Ramos (cell line): ENCODE results near the gene WFIKKN1.

Experiments
- in situ Hi-C: fragments of 300-500 bp; cut with MboI; formaldehyde crosslinking; loops from one replicate; pipeline ENCODE4 v1.14.3; 2022; ENCODE audit warnings: low sequenced_read_pairs; ENCODE audit not compliant: unreplicated experiment

The WFIKKN1 gene

DNA sequence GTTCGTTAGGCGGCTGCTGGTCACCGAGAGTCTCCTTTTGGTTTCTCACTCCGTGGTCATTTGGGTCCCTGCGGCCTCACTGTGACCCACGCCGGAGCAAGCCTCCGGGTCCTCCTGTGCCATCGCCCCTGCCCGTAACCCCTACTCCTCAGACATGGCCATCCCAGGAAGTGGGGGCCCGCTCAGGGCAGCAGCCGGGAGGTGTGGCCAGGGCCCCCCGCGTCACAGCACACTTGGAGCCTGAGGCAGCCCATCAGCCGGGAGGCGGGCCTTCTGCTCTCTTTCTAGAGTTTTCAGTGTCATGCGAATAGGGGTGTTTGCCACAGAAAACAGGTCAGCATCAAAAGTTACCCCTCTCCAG lies 7.9 kb upstream of the WFIKKN1 start:
- in situ Hi-C loops = no loop called here

DNA sequence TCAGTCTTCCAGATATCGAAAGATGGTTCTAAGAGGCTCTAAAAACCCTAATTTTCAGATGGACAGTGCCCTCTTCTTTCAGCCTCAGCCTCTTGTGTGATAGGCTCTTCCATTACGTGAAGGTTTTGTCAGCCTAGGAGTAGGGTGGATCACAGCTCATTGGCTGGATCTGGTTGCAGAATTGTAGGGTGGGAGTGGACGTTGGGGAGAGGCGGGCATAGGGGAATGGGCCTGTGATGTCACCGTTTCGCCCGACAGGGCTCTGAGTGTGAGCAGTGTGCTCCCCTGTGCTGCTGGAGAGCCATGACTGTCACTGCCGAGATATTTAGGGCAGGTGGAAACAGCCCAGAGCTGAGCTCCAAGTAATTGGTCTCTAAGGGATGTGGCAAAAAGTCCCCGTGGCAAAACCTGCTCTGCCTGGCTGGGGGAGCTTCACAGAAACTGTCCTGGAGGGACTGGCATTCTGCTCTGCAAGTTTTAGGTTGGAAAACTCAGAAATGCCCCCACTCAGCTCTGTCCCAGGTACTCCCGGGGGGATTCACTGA lies 6.2 kb upstream of the WFIKKN1 start:
- in situ Hi-C loops = no loop called here

DNA sequence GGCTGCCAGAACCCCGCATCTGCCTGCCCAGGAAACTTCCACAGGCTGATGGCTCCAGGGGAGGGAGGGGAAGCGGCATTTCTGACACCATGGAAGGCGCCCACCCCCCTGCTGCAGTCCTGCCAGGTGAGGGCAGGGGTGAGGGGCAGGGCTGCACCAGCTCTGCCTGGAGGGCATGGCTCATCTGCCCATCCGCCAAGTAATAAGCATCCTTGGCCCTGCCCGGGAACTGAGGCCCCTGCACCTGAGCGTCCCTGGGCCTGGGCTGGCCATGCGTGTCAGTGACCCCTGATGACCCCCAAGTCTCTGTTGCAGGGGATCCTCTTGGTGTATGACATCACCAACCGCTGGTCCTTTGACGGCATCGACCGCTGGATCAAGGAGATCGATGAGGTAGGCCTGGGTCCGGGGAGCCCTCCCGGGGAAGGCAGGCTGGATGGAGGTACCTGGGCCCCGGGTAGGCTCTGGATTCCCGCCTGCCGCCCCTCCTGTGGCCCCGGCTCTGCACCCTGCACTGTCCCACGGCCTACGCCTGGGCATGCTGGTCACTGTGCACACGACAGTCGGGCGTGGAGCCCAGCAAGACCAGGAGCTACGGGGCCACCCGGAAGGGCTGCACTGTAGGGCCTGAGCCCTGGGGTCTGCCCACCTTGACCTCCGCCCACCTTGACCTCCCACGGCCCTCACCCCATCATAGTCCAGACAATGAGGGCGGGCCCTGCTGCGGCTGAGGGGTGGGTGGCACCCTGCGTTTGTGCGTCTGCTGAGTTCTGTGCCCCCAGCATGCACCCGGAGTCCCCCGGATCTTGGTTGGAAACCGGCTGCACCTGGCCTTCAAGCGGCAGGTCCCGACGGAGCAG lies 5.4 kb upstream of the WFIKKN1 start:
- in situ Hi-C loops = no loop called here

DNA sequence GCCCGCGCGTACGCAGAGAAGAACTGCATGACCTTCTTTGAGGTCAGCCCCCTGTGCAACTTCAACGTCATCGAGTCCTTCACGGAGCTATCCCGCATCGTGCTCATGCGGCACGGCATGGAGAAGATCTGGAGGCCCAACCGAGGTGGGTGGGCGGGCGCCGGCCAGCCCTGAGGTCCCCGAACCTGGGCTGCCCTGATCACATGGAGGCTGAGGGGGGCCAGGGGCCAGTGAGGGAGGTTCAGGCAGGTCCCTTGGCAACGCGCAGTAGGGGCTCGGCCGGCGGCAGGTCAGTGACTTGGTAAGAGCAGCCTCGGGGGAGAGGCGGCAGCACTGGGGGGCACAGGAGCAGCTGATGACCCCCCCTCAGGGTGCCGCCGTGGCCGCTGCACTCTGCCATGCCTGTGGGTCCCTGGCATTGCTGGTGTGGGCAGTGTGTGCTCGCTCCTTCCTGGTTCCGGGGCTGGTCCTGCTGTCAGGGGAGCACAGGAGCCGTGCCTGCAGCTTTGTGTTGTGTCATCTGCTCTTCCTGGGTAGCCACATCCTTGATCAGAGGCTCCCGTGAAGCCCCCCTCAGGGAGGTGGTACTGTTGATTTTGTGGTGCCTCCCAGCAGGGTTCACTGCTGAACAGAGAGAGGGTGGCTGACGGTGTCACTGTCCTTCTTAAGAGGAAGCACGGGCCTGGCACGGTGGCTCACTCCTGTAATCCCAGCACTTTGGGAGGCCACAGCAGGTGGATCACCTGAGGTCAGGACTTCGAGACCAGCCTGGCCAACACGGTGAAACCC lies 4.6 kb upstream of the WFIKKN1 start:
- in situ Hi-C loops = no loop called here

DNA sequence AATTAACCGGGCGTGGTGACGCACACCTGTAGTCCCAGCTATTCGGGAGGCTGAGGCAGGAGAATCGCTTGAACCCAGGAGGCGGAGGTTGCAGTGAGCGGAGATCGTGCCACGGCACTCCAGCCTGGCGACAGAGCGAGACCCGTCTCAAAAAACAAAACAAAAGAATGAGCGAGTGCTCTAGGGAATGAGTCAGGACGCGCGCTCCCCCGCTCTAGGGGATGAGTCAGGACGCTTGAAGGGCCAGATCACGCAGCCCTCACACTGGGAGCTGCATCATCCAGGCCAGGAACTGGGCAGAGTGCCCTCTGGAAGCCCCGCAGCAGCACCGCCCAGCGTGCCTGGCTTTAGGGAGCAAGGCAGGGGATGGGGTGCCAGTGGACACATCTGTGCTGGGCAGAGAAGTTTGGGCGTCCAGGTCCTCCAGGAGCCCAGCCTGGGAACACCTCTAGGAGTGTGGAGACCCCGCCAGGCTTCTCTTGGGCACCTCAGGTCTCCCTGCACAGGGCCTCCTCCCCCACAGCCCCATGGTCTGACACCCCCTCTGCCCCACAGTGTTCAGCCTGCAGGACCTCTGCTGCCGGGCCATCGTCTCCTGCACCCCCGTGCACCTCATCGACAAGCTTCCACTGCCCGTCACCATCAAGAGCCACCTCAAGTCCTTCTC lies 3.9 kb upstream of the WFIKKN1 start:
- in situ Hi-C loops = no loop called here

DNA sequence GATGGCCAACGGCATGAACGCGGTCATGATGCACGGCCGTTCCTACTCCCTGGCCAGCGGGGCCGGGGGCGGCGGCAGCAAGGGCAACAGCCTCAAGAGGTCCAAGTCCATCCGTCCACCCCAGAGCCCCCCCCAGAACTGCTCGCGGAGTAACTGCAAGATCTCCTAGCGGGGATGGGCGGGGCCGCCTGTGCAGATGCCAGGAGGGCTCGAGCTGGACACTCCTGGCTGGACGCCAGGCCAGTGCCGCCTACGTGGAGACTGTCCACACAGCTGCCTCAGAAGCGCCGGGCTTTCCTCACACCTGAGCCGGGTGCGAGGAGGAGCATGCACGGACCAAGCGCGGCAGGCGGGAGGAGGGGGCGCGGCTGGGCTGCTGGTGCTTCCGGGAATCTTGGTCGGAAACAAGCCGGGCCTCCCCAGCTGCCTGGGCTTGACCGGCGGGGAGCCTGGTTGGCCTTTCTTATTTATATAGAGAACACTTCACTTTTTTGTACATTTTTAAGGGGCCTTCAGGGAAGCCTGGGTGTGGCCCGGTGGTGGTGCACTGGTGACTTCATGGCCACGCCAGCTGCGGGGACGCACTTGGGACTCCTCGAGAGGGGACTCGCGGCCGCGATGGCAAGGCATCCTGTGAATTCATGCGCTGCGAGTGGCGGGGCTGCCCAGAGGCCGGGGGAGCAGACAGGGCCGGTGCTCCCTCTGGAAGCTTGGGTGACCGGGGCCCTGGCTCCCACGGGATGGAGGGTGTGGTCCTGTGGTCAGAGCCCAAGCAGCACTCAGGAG lies 3.1 kb upstream of the WFIKKN1 start:
- in situ Hi-C loops = no loop called here

DNA sequence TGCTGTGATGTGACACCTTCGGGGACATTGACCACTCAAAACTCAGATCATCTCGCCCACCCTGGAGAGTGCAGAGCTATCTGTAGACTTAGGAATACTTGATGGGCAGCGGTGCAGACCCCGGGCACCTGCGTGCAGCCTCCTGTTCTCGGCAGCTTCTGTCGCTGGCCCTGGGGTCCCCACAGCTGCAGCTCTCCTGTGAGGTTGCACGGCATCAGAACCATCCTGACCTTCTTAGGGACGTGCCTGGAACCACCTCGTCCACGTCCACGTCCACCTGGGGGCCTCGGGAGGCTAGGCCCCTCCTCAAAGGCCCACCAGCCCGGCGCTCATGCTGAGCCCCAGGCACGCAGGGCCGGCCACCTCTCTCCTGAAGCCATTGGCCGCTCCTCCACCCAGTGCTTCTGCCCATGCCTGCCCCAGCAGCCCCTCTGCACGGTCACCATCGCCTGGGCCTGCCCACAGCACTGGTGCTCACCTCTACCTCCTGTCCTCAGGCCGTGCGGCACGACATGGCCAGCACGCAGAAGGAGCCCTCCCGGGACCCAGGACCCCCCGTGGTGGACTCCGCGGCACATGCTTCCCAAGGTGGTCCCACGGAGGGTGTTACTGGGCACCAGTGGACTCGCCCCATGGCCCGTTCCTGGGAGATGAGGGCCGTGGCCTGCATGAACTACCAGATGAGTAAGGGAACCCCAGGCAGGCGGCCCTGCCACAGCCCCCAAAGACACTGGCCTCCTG lies 2.3 kb upstream of the WFIKKN1 start:
- in situ Hi-C loops = no loop called here

DNA sequence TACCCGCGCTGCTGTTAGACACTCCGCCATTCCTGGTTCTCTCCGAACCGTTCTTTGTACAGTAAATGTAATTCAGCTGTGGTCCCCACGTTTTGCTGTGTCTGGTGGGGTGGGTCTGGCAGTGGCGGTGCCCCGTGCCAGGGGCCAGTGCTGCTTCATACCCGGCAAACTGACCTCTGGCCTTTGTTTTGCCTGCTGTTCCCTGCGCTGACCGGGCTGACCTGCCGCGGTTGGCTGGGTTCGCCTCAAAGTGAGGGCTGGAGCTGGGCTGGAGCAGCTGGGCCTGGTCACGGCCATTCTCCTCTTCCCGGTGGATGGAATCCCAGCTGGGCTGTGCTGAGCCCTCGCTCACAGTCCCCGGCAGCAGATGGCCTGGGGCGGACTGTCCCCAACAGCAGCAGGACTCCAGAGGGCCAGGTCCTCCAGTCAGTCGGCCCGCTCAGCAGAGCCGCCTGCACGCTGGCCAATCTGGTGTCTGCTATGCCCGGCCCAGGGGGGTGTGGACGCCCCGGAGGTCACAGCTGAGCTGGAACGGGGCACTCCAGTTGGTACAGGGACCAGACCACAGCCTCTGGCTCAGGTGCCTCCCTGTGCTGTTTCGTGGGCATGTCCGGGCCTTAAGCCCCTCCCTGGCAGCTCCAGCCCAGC lies 1.5 kb upstream of the WFIKKN1 start:
- in situ Hi-C loops = no loop called here

DNA sequence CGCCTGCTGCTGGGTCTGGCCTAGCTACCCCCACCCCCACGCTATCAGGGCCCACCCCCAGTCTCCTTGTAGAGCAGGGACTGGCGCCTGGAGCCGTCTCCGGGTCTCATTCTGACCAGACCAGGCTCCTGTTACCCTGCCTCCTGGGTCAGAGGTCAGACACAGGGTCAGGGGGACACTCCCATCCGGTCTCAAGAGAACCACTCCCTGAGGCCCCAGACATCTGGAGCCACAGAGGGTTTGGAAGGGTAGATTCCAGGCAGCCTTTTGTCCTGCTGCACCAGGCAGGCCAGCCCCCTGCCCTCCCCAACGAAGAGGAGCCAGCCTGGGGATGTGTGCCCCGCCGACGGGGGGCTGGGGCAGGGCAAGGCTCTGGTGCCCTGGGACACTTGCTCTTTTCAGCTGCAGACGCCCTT lies 944 bp upstream of the WFIKKN1 start:
- in situ Hi-C loops = no loop called here

DNA sequence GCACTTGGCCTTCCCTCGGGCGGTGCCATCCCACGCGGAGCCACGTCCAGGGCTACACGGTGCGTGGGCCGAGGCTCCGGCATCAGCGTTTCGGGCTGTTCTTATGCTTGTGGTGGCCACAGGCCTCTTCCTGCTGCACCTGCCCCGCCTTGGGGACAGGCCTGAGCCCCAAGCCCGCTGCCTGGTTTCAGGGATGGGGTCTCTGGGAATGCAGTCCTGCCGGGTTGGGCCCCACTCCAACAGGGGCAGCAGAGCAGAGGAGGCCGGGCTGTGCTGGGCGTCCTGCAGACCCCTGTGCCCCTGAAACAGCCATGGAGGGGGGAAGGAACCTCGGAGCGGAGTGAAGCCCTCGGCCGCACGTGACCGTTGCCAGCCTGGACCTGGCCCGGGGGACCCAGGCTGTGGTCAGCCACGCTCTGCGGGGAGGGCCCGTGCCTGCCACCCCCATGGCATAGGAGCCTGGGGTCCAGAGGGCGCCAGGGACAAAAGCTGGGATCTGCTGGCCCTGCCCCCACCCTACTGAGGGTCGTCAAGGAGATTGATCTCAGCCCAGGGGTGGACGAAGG lies 453 bp upstream of the WFIKKN1 start:
- in situ Hi-C loops = no loop called here

DNA sequence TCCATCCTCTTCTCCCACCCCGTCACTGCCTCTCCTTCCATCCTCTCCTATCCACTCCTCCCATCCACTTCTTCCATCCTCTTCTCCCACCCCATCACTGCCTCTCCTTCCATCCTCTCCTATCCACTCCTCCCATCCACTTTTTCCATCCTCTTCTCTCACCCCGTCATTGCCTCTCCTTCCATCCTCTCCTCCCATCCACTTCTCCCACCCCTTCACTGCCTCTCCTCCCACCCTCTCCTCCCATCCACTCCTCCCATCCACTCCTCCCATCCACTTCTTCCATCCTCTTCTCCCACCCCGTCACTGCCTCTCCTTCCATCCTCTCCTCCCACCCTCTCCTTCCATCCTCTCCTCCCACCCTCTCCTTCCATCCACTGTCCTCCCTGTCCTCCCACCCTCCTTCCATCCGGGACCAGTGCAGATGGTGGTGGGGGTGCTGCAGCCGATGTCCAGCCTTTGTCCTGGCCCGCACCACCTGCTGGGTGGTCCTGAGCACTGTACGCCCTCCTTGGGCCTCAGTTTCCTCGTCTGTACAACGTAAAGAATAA lies 1.1 kb downstream of the WFIKKN1 start:
- in situ Hi-C loops = no loop called here

DNA sequence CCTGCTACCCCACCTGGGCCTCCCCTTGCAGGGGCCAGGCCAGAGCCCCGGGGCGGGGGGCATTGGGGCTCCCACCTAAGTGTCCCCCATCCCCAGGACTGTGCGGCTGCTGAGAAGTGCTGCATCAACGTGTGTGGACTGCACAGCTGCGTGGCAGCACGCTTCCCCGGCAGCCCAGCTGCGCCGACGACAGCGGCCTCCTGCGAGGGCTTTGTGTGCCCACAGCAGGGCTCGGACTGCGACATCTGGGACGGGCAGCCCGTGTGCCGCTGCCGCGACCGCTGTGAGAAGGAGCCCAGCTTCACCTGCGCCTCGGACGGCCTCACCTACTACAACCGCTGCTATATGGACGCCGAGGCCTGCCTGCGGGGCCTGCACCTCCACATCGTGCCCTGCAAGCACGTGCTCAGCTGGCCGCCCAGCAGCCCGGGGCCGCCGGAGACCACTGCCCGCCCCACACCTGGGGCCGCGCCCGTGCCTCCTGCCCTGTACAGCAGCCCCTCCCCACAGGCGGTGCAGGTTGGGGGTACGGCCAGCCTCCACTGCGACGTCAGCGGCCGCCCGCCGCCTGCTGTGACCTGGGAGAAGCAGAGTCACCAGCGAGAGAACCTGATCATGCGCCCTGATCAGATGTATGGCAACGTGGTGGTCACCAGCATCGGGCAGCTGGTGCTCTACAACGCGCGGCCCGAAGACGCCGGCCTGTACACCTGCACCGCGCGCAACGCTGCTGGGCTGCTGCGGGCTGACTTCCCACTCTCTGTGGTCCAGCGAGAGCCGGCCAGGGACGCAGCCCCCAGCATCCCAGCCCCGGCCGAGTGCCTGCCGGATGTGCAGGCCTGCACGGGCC lies 1.9 kb downstream of the WFIKKN1 start:
- in situ Hi-C loops = no loop called here

DNA sequence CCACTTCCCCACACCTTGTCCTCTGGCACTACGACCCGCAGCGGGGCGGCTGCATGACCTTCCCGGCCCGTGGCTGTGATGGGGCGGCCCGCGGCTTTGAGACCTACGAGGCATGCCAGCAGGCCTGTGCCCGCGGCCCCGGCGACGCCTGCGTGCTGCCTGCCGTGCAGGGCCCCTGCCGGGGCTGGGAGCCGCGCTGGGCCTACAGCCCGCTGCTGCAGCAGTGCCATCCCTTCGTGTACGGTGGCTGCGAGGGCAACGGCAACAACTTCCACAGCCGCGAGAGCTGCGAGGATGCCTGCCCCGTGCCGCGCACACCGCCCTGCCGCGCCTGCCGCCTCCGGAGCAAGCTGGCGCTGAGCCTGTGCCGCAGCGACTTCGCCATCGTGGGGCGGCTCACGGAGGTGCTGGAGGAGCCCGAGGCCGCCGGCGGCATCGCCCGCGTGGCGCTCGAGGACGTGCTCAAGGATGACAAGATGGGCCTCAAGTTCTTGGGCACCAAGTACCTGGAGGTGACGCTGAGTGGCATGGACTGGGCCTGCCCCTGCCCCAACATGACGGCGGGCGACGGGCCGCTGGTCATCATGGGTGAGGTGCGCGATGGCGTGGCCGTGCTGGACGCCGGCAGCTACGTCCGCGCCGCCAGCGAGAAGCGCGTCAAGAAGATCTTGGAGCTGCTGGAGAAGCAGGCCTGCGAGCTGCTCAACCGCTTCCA lies 2.7 kb downstream of the WFIKKN1 start:
- in situ Hi-C loops = no loop called here

DNA sequence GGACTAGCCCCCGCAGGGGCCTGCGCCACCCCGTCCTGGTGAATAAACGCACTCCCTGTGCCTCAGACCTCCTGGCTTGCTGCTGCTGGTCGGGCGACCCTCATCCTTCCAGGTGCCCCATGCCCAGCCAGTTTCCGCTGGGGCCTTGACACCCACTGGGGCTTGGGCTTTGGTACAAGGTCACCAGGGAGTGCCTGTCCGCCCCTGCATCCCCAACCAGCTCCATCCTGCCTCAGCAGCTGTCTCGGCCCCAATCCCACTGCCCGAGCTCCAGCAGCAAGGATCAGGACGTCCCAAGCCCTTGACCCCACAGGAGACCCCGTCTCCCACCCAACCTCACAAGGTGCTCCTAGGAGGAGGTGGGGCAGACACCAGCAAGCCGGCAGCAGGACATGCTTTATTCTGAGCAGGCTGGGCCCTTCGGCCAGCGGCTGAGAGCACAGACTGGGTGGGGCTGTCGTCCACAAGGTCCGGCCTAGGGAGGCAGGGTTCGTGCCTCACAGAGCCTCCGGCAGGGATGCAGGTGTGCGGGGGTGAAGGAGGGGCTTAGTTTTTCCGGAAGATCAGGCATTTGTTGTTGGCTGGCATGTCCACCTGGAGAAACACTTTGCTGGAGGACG lies 3.4 kb downstream of the WFIKKN1 start:
- in situ Hi-C loops = no loop called here

DNA sequence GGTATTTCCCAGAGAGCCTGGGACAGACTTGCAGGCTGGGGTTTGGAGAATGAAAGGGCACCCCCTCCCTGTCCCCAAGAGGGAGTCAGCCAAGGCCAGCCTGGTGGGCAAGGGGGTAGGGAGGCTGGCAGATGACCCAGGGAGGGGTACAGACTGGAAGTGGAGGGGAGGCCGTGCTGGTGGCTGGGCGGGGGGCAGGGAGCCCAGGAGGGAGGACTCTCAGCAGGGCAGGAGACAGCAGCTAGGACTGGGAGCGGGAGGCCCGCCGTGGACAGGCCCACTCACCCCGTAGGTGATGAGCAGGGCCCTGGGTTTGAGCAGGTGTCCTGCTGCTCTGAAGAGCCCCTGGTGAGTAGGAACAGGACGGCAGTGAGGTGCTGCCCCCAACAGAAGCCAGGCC lies 4.2 kb downstream of the WFIKKN1 start:
- in situ Hi-C loops = no loop called here

DNA sequence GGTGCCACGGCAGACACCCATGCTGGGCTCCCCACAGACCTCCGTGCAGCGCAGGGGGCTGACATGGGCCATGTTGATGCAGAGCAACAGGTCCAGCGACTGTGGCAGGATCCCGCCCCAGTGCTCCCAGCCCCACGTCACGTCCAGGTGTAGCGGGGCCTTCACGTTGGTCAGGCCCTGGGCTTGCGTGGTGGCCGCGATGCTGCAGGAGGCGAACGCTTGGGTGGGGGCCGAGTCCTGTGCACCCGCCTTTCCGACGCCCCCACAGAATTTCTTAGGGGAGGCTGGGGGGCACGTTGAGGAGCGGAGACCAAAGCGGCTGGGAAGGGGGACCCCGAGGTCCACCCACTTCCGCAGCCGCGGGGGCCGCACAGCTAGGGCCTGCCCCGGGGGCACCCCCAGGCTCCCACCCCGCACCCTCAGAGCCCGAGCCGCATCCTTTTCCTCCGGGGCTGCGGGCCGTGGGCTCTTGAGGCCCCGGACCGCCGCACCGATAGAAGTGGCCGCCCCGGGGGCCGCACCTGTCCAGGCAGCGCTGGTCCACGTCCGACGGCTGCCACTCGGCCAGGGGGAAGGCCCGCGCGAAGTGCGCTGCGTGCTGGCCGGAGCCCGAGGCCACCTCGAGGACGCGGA lies 4.9 kb downstream of the WFIKKN1 start:
- in situ Hi-C loops = no loop called here
